ENCODE results near the gene IL24. TPM values are rescaled to one million over a fixed set of nuclear protein-coding genes. Genes with fewer than 3 reads are reported as not detected.
"Not testable (repeated sequence)": the region's sequence is repeated elsewhere in the genome, so short reads cannot be mapped to it uniquely, and the experiment has no call there.

IL24 gene
- total and polyA plus RNA-seq, 10 of the 15 experiments (the other 5 are each of a cell fraction or from before 2014, with no cell fraction given) = 0.05 to 19.8 (median 0.35) TPM; not detected in 1

- TF ChIP-seq BCLAF1 (IDR thresholded peaks at IDR 0.05) = no peak
- TF ChIP-seq ZNF384 (IDR thresholded peaks at IDR 0.05; ENCODE audit: borderline replicate concordance, low read depth, low read length) = no peak
These were observed 26.0 kb downstream of the IL24 start (continued) for GRCh38 chr1:206923009-206923960.

- not testable (repeated sequence) for H3K27me3 ChIP-seq (replicated peaks in 1 of 2; ENCODE audit: control insufficient read depth in 2 of 2, insufficient read depth in 2 of 2, low read length in 1 of 2); ATAC-seq; DNase-seq (ENCODE audit: low read depth, low spot score); H3K9me3 ChIP-seq (replicated peaks; ENCODE audit: control insufficient read depth, insufficient read depth, low read length); H2AFZ ChIP-seq (ENCODE audit: control insufficient read depth, low read depth, low read length); H4K20me1 ChIP-seq (ENCODE audit: control insufficient read depth, insufficient read depth); H3K36me3 ChIP-seq (ENCODE audit: control insufficient read depth in 2 of 2, insufficient read depth in 2 of 2, low read length in 1 of 2); BruUV-seq (replicated peaks)
- RAD21 ChIA-PET (ENCODE audit: unreplicated experiment) = interaction anchor here (1.5 to 13.5 kb wide), 8 partner anchors 7 to 154 kb away, joined by 5 to 371 read pairs (median 32); partner anchors contain the start of genes FCMR, IL10 and IL19
- SMC1A ChIA-PET (ENCODE audit: uncharacterized antibody, unreplicated experiment) = interaction anchor here (1.0 to 4.3 kb wide), 8 partner anchors 11 to 184 kb away, joined by 3 to 41 read pairs (median 4); partner anchors contain the start of gene PFKFB2
- H3K4me1 ChIP-seq (ENCODE audit: control insufficient read depth, insufficient read depth, low read length) = peaks cover 44% of the 10 kb centered on the region
- peak overlapping the region; percentile 6; the same call in 1 of the 2 replicates for H3K4me3 ChIP-seq
- CTCF ChIA-PET = interaction anchor here (1.5 to 13.5 kb wide), 4 partner anchors 7 to 55 kb away, joined by 6 to 643 read pairs (median 16); partner anchors contain the start of gene FCMR
- peaks cover 53% of the 10 kb centered on the region for H3K79me2 ChIP-seq (ENCODE audit: control insufficient read depth, insufficient read depth, low read length)
- peak overlapping the region; percentile 95 for H3K4me2 ChIP-seq (ENCODE audit: control insufficient read depth, insufficient read depth)
- intact Hi-C loops (cut with micrococcal nuclease; ENCODE audit: unreplicated experiment) = loop anchor here (2.0 to 5.0 kb wide), 3 partner anchors 47 to 242 kb away; partner anchors contain the start of genes FCAMR and MAPKAPK2
- FAIRE-seq = peak; percentile 99
- H3K9ac ChIP-seq (ENCODE audit: control insufficient read depth, insufficient read depth, low read length) = peak overlapping the region; percentile 94
- 89% methylated on average over 4 of the region's 4 CpGs for WGBS (ENCODE audit: insufficient coverage, insufficient replicate concordance, low lambda C conversion rate, missing lambda C conversion rate)
- POLR2A ChIA-PET = interaction anchor here (1.3 to 13.3 kb wide), 2 partner anchors 7 to 9 kb away, joined by 9 to 222 read pairs; partner anchors contain the start of gene FCMR
- H3K27ac ChIP-seq (ENCODE audit: control insufficient read depth, insufficient read depth) = peak overlapping the region; percentile 99
- in situ Hi-C loops (cut with MboI) = loop anchor here (10.0 kb wide), 1 partner anchor 411 kb away; no protein-coding TSS in a partner anchor
- TF ChIP-seq IRF5 (IDR thresholded peaks at IDR 0.05; ENCODE audit: borderline replicate concordance) = peak; percentile 13; the same call in 1 of the 2 replicates
- TF ChIP-seq HDGF (IDR thresholded peaks at IDR 0.05) = peak; percentile 100
- 0 out of 2 replicates have a peak, but pooled peaks have one; percentile 3 for TF ChIP-seq HCFC1 (IDR thresholded peaks at IDR 0.05; ENCODE audit: low read length)
- peak; percentile 91 for TF ChIP-seq BCL3 (IDR thresholded peaks at IDR 0.05; ENCODE audit: borderline replicate concordance, insufficient read depth, low read depth, low read length, poor library complexity, severe bottlenecking)
- peak; percentile 39; the same call in 1 of the 2 replicates for TF ChIP-seq BACH1 (IDR thresholded peaks at IDR 0.05; ENCODE audit: borderline replicate concordance)
- TF ChIP-seq NBN (IDR thresholded peaks at IDR 0.05) = peak; percentile 76; the same call in 1 of the 2 replicates
- peak; percentile 83; the same call in 1 of the 2 replicates for TF ChIP-seq MLLT1 (IDR thresholded peaks at IDR 0.05)
- TF ChIP-seq WRNIP1 (IDR thresholded peaks at IDR 0.05; ENCODE audit: borderline replicate concordance, low read depth, low read length) = peak; percentile 24; the same call in 1 of the 2 replicates
- TF ChIP-seq POU2F2 (IDR thresholded peaks at IDR 0.05; ENCODE audit: borderline replicate concordance, low read depth, low read length) = peak; percentile 18; the same call in 1 of the 3 replicates
These were observed 26.8 kb downstream of the IL24 start for GRCh38 chr1:206923961-206924557.
